Right atrium auricular region (tissue), 2 donors: ENCODE results near the gene SLC25A53. TPM values are rescaled to one million over a fixed set of nuclear protein-coding genes. Genes with fewer than 3 reads are reported as not detected.

Experiments
- DNase-seq: peaks from one replicate; pipeline ENCODE4 v3.0.0-alpha.2; 2019; ENCODE audit warnings: low spot score
- H3K27ac ChIP-seq, 2 donors: fragments of 200-600 bp; sonication (generic); 1 replicate in 1 of 2; 2 replicates in 1 of 2; pipeline ENCODE4 v1.5.1; 2016 to 2019
- H3K27me3 ChIP-seq, 2 donors: fragments of 200-600 bp; sonication (generic); one replicate each; pipeline versions ENCODE4 v1.5.1 to v1.6.0; 2017 to 2019
- H3K36me3 ChIP-seq: fragments of 200-600 bp; sonication (generic); one replicate; pipeline ENCODE4 v1.5.1; 2016
- H3K4me1 ChIP-seq, 2 donors: fragments of 200-600 bp; sonication (generic); one replicate each; pipeline versions ENCODE4 v1.5.1 to v1.6.0; 2017 to 2019
- H3K4me3 ChIP-seq, 2 donors: fragments of 200-600 bp; sonication (generic); 1 replicate in 1 of 2; 2 replicates in 1 of 2; pipeline ENCODE4 v1.5.1; 2017 to 2019; ENCODE audit warnings: mild to moderate bottlenecking in 1 of 2, moderate library complexity in 1 of 2
- H3K9me3 ChIP-seq, 2 donors: fragments of 200-600 bp; sonication (generic); one replicate each; pipeline ENCODE4 v1.5.1; 2019
- CTCF ChIP-seq, 2 donors: fragments of 200-600 bp; sonication (generic); IDR thresholded peaks; one replicate each; pipeline ENCODE4 v1.5.1; 2019; ENCODE audit warnings: antibody characterized with exemption in 2 of 2
- total RNA-seq, 2 donors: library from RNA; depleted of rRNA; stranded (reverse); fragments of >200 nt; gene quantifications; one replicate each; pipeline ENCODE4 v1.1.0, GENCODE V29; 2016

The SLC25A53 gene
- total RNA-seq, 2 donors from 2014 or later = 10.7 to 13.5 TPM

- Histone ChIP-seq H3K4me3 (no peak overlapping the region), H3K9me3 (no peaks in the 10 kb centered on the region), H3K36me3 (no peaks in the 10 kb centered on the region), H3K4me1 (peaks cover 2 to 8% of the 10 kb centered on the region in 2 donors), H3K27me3 (no peaks in the 10 kb centered on the region), H3K27ac (no peak overlapping the region)
- no peak for TF ChIP-seq CTCF (IDR thresholded peaks at IDR 0.05)
- no peak for DNase-seq
Measured at GRCh38 chrX:104137496-104137895, 19.3 kb downstream of the SLC25A53 start.

GRCh38 chrX:104136241-104137019 is 20.4 kb downstream of the SLC25A53 start:
- Histone ChIP-seq H3K27me3 (no peaks in the 10 kb centered on the region), H3K36me3 (no peaks in the 10 kb centered on the region), H3K9me3 (no peaks in the 10 kb centered on the region), H3K4me1 (peaks cover 2 to 8% of the 10 kb centered on the region in 2 donors), H3K27ac (peak overlapping the region in 1 of 2 donors; percentile 60), H3K4me3 (peak overlapping the region; percentile 34 to 40)
- peak; percentile 67 to 86 for TF ChIP-seq CTCF (IDR thresholded peaks at IDR 0.05)
- peak; percentile 77 for DNase-seq

GRCh38 chrX:104135677-104136076 is 21.1 kb downstream of the SLC25A53 start:
- Histone ChIP-seq H3K27ac (no peak overlapping the region), H3K27me3 (no peaks in the 10 kb centered on the region), H3K4me3 (no peak overlapping the region), H3K36me3 (no peaks in the 10 kb centered on the region), H3K9me3 (no peaks in the 10 kb centered on the region), H3K4me1 (peaks cover 2 to 8% of the 10 kb centered on the region in 2 donors)
- TF ChIP-seq CTCF (IDR thresholded peaks at IDR 0.05) = no peak
- no peak for DNase-seq

- no peak for DNase-seq
- no peak overlapping the region for H3K4me3 ChIP-seq
- no peaks in the 10 kb centered on the region for H3K27me3 ChIP-seq
- H3K36me3 ChIP-seq = no peaks in the 10 kb centered on the region
- no peaks in the 10 kb centered on the region for H3K9me3 ChIP-seq
- no peak overlapping the region for H3K27ac ChIP-seq
- peaks cover 2 to 8% of the 10 kb centered on the region in 2 donors for H3K4me1 ChIP-seq
- TF ChIP-seq CTCF (IDR thresholded peaks at IDR 0.05) = no peak
Measured at GRCh38 chrX:104134583-104135261, 22.1 kb downstream of the SLC25A53 start.

- Histone ChIP-seq H3K27me3 (no peaks in the 10 kb centered on the region), H3K4me1 (peaks cover 0 to under 1% of the 10 kb centered on the region in 2 donors), H3K9me3 (no peaks in the 10 kb centered on the region), H3K27ac (no peak overlapping the region), H3K36me3 (no peaks in the 10 kb centered on the region), H3K4me3 (no peak overlapping the region)
- no peak for TF ChIP-seq CTCF (IDR thresholded peaks at IDR 0.05)
- DNase-seq = no peak
Measured at GRCh38 chrX:104130808-104131207, 26.0 kb downstream of the SLC25A53 start.
